ENCODE results near the gene PRKAG1.

GRCh38 chr12:48966177-48966895 lies 52.2 kb downstream of the PRKAG1 start:
- TF ChIP-seq GATA3 (IDR thresholded peaks at IDR 0.05; ENCODE audit: low read depth, low read length) (no peak), GATA2 (IDR thresholded peaks at IDR 0.05; ENCODE audit: low read depth, low read length) (no peak)

Measured in SH-SY5Y (cell line).